SK-N-SH (cell line): Measurements from ENCODE around the gene PDK1. TPM values are rescaled to one million over a fixed set of nuclear protein-coding genes. Genes with fewer than 3 reads are reported as not detected.
A peak's percentile ranks its signal among the peaks of the same experiment; 100 is the strongest.

ENCODE experiments used
- CTCF ChIA-PET: fragments of 300-600, 350-600 bp; formaldehyde crosslinking; extraction: SDS; loops from one replicate; lab custom pipeline; 2021; lab: Yijun Ruan, JAX
- POLR2A ChIA-PET: fragments of 350-600 bp; sonication (Branson Sonifier 250); formaldehyde crosslinking; extraction: SDS; loops from one replicate; lab custom pipeline; 2020; ENCODE audit warnings: antibody characterized with exemption, inconsistent platforms; lab: Yijun Ruan, JAX
- DNase-seq: peaks from one replicate; pipeline ENCODE4 v3.0.0; 2012
- H2AFZ ChIP-seq: fragments of 200-600 bp; sonication (generic); 2 replicates; pipeline ENCODE4 v1.8.1; 2016; ENCODE audit warnings: antibody characterized with exemption, mild to moderate bottlenecking, low read depth
- H3F3A ChIP-seq: fragments of 200-600 bp; sonication (generic); replicated peaks from 2 replicates; pipeline ENCODE3; 2016; ENCODE audit warnings: antibody characterized with exemption, mild to moderate bottlenecking; ENCODE audit not compliant: insufficient read depth
- H3K27ac ChIP-seq, 2 experiments: fragments of 200-500 bp in 1 of 2; fragments of 200-600 bp in 1 of 2; sonication (Bioruptor generic) in 1 of 2; sonication (generic), shearing (Covaris generic) in 1 of 2; 2 replicates each; pipeline versions ENCODE4 v1.5.1 to v1.6.1; 2014 to 2016; ENCODE audit warnings: low read depth in 2 of 2, inconsistent platforms in 1 of 2, low read length in 1 of 2, mild to moderate bottlenecking in 1 of 2, mixed read lengths in 1 of 2
- H3K27me3 ChIP-seq: fragments of 200-600 bp; sonication (generic), shearing (Covaris generic); 2 replicates; pipeline ENCODE4 v1.6.1; 2016; ENCODE audit warnings: mixed run types; ENCODE audit not compliant: insufficient read depth
- H3K36me3 ChIP-seq, 2 experiments: fragments of 200-500 bp in 1 of 2; fragments of 200-600 bp in 1 of 2; sonication (Bioruptor generic) in 1 of 2; sonication (generic) in 1 of 2; replicated peaks in 1 of 2; 2 replicates each; pipeline versions ENCODE3 to v1.5.1; 2014 to 2016; ENCODE audit warnings: low read length in 1 of 2, mild to moderate bottlenecking in 1 of 2; ENCODE audit not compliant: insufficient read depth in 2 of 2, control insufficient read depth in 1 of 2
- H3K4me1 ChIP-seq, 2 experiments: fragments of 200-500 bp in 1 of 2; fragments of 200-600 bp in 1 of 2; sonication (Bioruptor generic) in 1 of 2; sonication (generic), shearing (Covaris generic) in 1 of 2; 2 replicates each; pipeline versions ENCODE4 v1.5.1 to v1.6.1; 2014 to 2016; ENCODE audit warnings: low read depth in 1 of 2, low read length in 1 of 2, mixed run types in 1 of 2; ENCODE audit not compliant: insufficient read depth in 2 of 2, control insufficient read depth in 1 of 2
- H3K4me2 ChIP-seq: fragments of 200-600 bp; sonication (generic), shearing (Covaris generic); 2 replicates; pipeline ENCODE4 v1.6.1; 2017; ENCODE audit warnings: mixed run types
- H3K4me3 ChIP-seq, 2 experiments: fragments of 200-500 bp in 1 of 2; fragments of 200-600 bp in 1 of 2; sonication (Bioruptor generic) in 1 of 2; sonication (generic), shearing (Covaris generic) in 1 of 2; 2 replicates each; pipeline versions ENCODE4 v1.5.1 to v1.8.1; 2014 to 2016; ENCODE audit warnings: low read depth in 2 of 2, inconsistent platforms in 1 of 2, low read length in 1 of 2, mild to moderate bottlenecking in 1 of 2, mixed read lengths in 1 of 2, moderate library complexity in 1 of 2
- H3K79me2 ChIP-seq: fragments of 200-600 bp; sonication (generic); 2 replicates; pipeline ENCODE4 v1.8.1; 2017; ENCODE audit warnings: mild to moderate bottlenecking; ENCODE audit not compliant: insufficient read depth
- H3K9ac ChIP-seq: fragments of 200-600 bp; sonication (generic); 2 replicates; pipeline ENCODE4 v1.6.1; 2017; ENCODE audit warnings: mixed run types
- H3K9me2 ChIP-seq: fragments of 200-600 bp; sonication (generic); 2 replicates; pipeline ENCODE4 v1.6.1; 2017; ENCODE audit warnings: mixed run types
- H3K9me3 ChIP-seq: fragments of 200-600 bp; sonication (generic); 2 replicates; pipeline ENCODE4 v1.6.1; 2017; ENCODE audit warnings: mixed run types, mild to moderate bottlenecking, moderate library complexity
- H4K20me1 ChIP-seq: fragments of 200-600 bp; sonication (generic); 2 replicates; pipeline ENCODE4 v1.6.1; 2017; ENCODE audit warnings: mild to moderate bottlenecking, mixed run types; ENCODE audit not compliant: insufficient read depth
- CTCF ChIP-seq: fragments of 200-600 bp; sonication (generic); IDR thresholded peaks from 2 replicates; pipeline ENCODE4 v1.6.1; 2017; ENCODE audit warnings: antibody characterized with exemption, mild to moderate bottlenecking, moderate library complexity
- EP300 ChIP-seq, 2 experiments: IDR thresholded peaks; 2 replicates each; pipeline versions ENCODE4 v1.4.0 to v1.6.1; 2012; ENCODE audit warnings: borderline replicate concordance in 1 of 2, low read depth in 1 of 2, low read length in 1 of 2
- FOXJ3 ChIP-seq: sonication (generic); formaldehyde crosslinking; IDR thresholded peaks from 2 replicates; pipeline ENCODE4 v1.5.1; 2020; ENCODE audit warnings: mild to moderate bottlenecking, missing genetic modification reagents
- GABPA ChIP-seq: IDR thresholded peaks from 2 replicates; pipeline ENCODE4 v1.4.0; 2012; ENCODE audit warnings: low read depth, mild to moderate bottlenecking
- JUND ChIP-seq: IDR thresholded peaks from 2 replicates; pipeline ENCODE4 v1.4.0; 2012
- MAX ChIP-seq: IDR thresholded peaks from 2 replicates; pipeline ENCODE4 v1.4.0; 2012; ENCODE audit warnings: low read depth
- NRF1 ChIP-seq: IDR thresholded peaks from 2 replicates; pipeline ENCODE4 v1.6.1; 2012; ENCODE audit warnings: low read depth, mild to moderate bottlenecking, low read length
- PBX3 ChIP-seq: IDR thresholded peaks from 2 replicates; pipeline ENCODE4; 2012
- RAD21 ChIP-seq: IDR thresholded peaks from 2 replicates; pipeline ENCODE4 v1.6.1; 2012; ENCODE audit warnings: mild to moderate bottlenecking, low read length
- RCOR1 ChIP-seq: fragments of 150-350 bp; IDR thresholded peaks from 2 replicates; pipeline ENCODE4 v1.6.1; 2017; ENCODE audit warnings: antibody characterized with exemption, low read length
- RFX5 ChIP-seq: IDR thresholded peaks from 2 replicates; pipeline ENCODE4 v1.6.1; 2012; ENCODE audit warnings: mild to moderate bottlenecking, improper control_type of control experiment, low read length
- TCF12 ChIP-seq: IDR thresholded peaks from 2 replicates; pipeline ENCODE4 v1.4.0; 2012
- USF1 ChIP-seq: IDR thresholded peaks from 2 replicates; pipeline ENCODE4 v1.4.0; 2012; ENCODE audit warnings: low read depth, borderline replicate concordance
- WGBS: methylation state at CpG from one replicate; pipeline ENCODE4 v1.1.6; 2017; ENCODE audit warnings: low lambda C conversion rate; 5-methylcytosine and 5-hydroxymethylcytosine counted together
- polyA plus RNA-seq, 3 experiments: library from polyadenylated mRNA; depleted of rRNA; stranded (reverse); fragments of >200 nt; gene quantifications; 2 replicates each; pipeline ENCODE4 v1.2.3, GENCODE V29; 2012
- TF ChIP-seq, protein P1 (sequence below): fragments of 150-350 bp; IDR thresholded peaks from 2 replicates; pipeline ENCODE4 v1.6.1; 2017; ENCODE audit warnings: antibody characterized with exemption, low read length, low read depth, borderline replicate concordance
- TF ChIP-seq, protein P2 (sequence below): IDR thresholded peaks from 2 replicates; pipeline ENCODE4 v1.4.0; 2012; ENCODE audit warnings: low read depth, borderline replicate concordance

Gene PDK1
- polyA plus RNA-seq, 1 of the 3 experiments (the other 2 are of a cell fraction): 5.3 TPM

DNA sequence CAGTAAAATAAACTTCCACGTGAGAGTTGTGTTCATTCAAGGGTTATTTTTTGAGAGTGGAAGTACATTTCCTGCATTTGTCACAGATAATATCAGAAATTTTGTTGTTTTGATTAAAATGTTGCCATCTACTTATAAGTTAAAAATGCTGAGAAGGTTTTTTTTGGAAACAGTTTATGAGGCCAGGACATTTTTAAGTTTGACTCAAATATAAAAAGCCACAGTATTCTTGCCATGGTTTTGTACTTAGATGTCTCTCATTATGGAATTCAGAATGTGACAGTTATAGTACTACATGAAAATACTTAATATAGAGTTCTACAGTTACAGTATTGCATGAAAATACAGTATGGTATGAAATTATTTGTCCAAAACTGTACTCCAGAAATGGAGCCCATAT lies 44.1 kb downstream of the PDK1 start (continued):
- TF ChIP-seq, protein P1, sequence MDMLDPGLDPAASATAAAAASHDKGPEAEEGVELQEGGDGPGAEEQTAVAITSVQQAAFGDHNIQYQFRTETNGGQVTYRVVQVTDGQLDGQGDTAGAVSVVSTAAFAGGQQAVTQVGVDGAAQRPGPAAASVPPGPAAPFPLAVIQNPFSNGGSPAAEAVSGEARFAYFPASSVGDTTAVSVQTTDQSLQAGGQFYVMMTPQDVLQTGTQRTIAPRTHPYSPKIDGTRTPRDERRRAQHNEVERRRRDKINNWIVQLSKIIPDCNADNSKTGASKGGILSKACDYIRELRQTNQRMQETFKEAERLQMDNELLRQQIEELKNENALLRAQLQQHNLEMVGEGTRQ: no peak
- TF ChIP-seq NRF1 (no peak), CTCF (no peak), FOXJ3 (CRISPR knock-in tag) (no peak), USF1 (no peak)
- TF ChIP-seq, all 33 proteins: peak for 0

DNA sequence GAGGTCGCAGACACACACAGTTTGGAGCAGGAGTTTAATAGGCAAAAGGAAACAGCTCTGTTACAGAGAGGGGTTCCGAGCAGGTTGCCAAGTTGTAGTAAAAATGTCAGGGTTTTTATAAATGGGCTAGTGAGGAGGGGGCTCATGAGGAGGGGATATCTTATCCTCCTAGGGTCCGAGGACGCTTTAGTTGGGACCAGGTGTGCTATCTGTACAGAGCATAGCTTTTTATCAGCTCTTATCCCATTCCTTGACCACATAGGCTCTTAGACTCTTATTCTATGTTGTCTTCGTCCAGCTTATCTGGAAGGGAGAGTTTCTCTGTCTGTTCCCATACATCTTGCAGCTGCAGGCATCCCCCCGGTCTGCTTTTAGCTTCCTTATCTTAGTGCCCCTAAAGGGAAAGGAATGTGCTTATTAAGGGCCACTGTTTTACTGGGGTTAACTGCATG lies 44.7 kb downstream of the PDK1 start:
- H3K4me3 ChIP-seq: no peak overlapping the region
- H3K4me2 ChIP-seq: no peak overlapping the region
- ChIA-PET CTCF (no interaction called here), POLR2A (no interaction called here)
- H4K20me1 ChIP-seq: no peaks in the 10 kb centered on the region
- no peaks in the 10 kb centered on the region for H3K27me3 ChIP-seq
- TF ChIP-seq RFX5 (no peak), MAX (no peak), TCF12 (no peak), RAD21 (no peak), FOXJ3 (CRISPR knock-in tag) (no peak)
- H3K4me1 ChIP-seq: peaks cover 0 to 17% of the 10 kb centered on the region in 2 experiments
- WGBS: 90% methylated on average over 6 of the region's 6 CpGs
- no peak overlapping the region for H3K27ac ChIP-seq
- no peak for DNase-seq
- no peaks in the 10 kb centered on the region; the same call in 1 of the 2 replicates for H3K9me3 ChIP-seq
- no peaks in the 10 kb centered on the region for H3K79me2 ChIP-seq
- no peak overlapping the region for H2AFZ ChIP-seq
- peaks cover 7% of the 10 kb centered on the region for H3F3A ChIP-seq
- no peaks in the 10 kb centered on the region for H3K9me2 ChIP-seq
- no peak overlapping the region for H3K9ac ChIP-seq
- H3K36me3 ChIP-seq: peaks cover 12 to 21% of the 10 kb centered on the region in 2 experiments

- 33% methylated on average over 1 of the region's 1 CpG for whole genome bisulfite sequencing
- CTCF ChIA-PET: interaction anchor here (4.6 kb wide), 1 partner anchor 13 kb away, joined by 26 read pairs; no protein-coding TSS in a partner anchor
- TF ChIP-seq RAD21 (no peak), GABPA (no peak), RCOR1 (0 out of 2 replicates have a peak, but pooled peaks have one; percentile 20), FOXJ3 (CRISPR knock-in tag) (no peak), PBX3 (no peak), JUND (no peak), EP300 (IDR thresholded peaks at IDR 0.05; ENCODE audit: borderline replicate concordance in 1 of 2, low read depth in 1 of 2, low read length in 1 of 2) (no peak)
- TF ChIP-seq, protein P2, sequence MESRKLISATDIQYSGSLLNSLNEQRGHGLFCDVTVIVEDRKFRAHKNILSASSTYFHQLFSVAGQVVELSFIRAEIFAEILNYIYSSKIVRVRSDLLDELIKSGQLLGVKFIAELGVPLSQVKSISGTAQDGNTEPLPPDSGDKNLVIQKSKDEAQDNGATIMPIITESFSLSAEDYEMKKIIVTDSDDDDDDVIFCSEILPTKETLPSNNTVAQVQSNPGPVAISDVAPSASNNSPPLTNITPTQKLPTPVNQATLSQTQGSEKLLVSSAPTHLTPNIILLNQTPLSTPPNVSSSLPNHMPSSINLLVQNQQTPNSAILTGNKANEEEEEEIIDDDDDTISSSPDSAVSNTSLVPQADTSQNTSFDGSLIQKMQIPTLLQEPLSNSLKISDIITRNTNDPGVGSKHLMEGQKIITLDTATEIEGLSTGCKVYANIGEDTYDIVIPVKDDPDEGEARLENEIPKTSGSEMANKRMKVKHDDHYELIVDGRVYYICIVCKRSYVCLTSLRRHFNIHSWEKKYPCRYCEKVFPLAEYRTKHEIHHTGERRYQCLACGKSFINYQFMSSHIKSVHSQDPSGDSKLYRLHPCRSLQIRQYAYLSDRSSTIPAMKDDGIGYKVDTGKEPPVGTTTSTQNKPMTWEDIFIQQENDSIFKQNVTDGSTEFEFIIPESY: no peak
These were observed 50.4 kb downstream of the PDK1 start for GRCh38 chr2:172606285-172606684.

More at GRCh38 chr2:172606285-172606684, 50.4 kb downstream of the PDK1 start:
- H3K36me3 ChIP-seq: peaks cover 0 to 4% of the 10 kb centered on the region in 2 experiments
- H3K9me3 ChIP-seq: no peaks in the 10 kb centered on the region
- H3K9ac ChIP-seq: no peak overlapping the region
- H3K4me1 ChIP-seq: peaks cover 0 to 5% of the 10 kb centered on the region in 2 experiments; a peak in 2 of 4 replicates
- peak overlapping the region in 1 of 2 experiments; percentile 47; a peak in 1 of 4 replicates for H3K27ac ChIP-seq
- H3K9me2 ChIP-seq: no peaks in the 10 kb centered on the region
- H3K79me2 ChIP-seq: no peaks in the 10 kb centered on the region
- H3K4me2 ChIP-seq: no peak overlapping the region
- no peaks in the 10 kb centered on the region for H4K20me1 ChIP-seq
- H2AFZ ChIP-seq: no peak overlapping the region
- no peak overlapping the region for H3K4me3 ChIP-seq
- no peaks in the 10 kb centered on the region for H3F3A ChIP-seq
- POLR2A ChIA-PET: no interaction called here
- no peaks in the 10 kb centered on the region for H3K27me3 ChIP-seq
- DNase-seq: no peak
